Peyer's patch (tissue), 4 donors: Measurements from ENCODE around the gene MAP3K13. TPM values are rescaled to one million over a fixed set of nuclear protein-coding genes. Genes with fewer than 3 reads are reported as not detected.

Experiments used
- DNase-seq, 3 donors: peaks; one replicate each; pipeline ENCODE4 v3.0.0-alpha.2; 2017 to 2019
- H3K27ac ChIP-seq, 4 donors: fragments of 200-600 bp; sonication (generic); one replicate each; pipeline ENCODE4 v1.5.1; 2016 to 2019
- H3K27me3 ChIP-seq, 2 donors: fragments of 200-600 bp; sonication (generic); one replicate each; pipeline ENCODE4 v1.5.1; 2019
- H3K36me3 ChIP-seq, 3 donors: fragments of 200-600 bp; sonication (generic); one replicate each; pipeline ENCODE4 v1.5.1; 2016 to 2019
- H3K4me1 ChIP-seq, 4 donors: fragments of 200-600 bp; sonication (generic); one replicate each; pipeline ENCODE4 v1.5.1; 2016 to 2019
- H3K4me3 ChIP-seq, 4 donors: fragments of 200-600 bp; sonication (generic); 1 replicate in 3 of 4; 2 replicates in 1 of 4; pipeline ENCODE4 v1.5.1; 2016 to 2019; ENCODE audit warnings: mild to moderate bottlenecking in 1 of 4
- H3K9me3 ChIP-seq, 4 donors: fragments of 200-600 bp; sonication (generic); one replicate each; pipeline ENCODE4 v1.5.1; 2016 to 2019; ENCODE audit warnings: mild to moderate bottlenecking in 1 of 4
- CTCF ChIP-seq, 6 experiments: fragments of 450-650 bp in 4 of 6; fragments of 200-600 bp in 2 of 6; sonication (generic) in 1 of 6; IDR thresholded peaks; one replicate each; pipeline ENCODE4 v1.5.1; 2017 to 2019; ENCODE audit warnings: antibody characterized with exemption in 6 of 6, mild to moderate bottlenecking in 3 of 6, moderate library complexity in 1 of 6
- POLR2A ChIP-seq, 2 donors: fragments of 450-650 bp; IDR thresholded peaks; one replicate each; pipeline ENCODE4 v1.5.1; 2017; ENCODE audit warnings: antibody characterized with exemption in 2 of 2, mild to moderate bottlenecking in 2 of 2, moderate library complexity in 2 of 2
- total RNA-seq, 4 donors: library from RNA; depleted of rRNA; stranded (reverse); fragments of >200 nt; gene quantifications; one replicate each; pipeline ENCODE4 v1.1.0, GENCODE V29; 2016

The MAP3K13 gene
- total RNA-seq, 4 donors from 2014 or later: 40.4 to 60.2 (median 52.1) TPM

- H3K27ac ChIP-seq: peak overlapping the region in 3 of 4 donors; percentile 15 to 89 (median 63)
- TF ChIP-seq CTCF (IDR thresholded peaks at IDR 0.05) (no peak), POLR2A (IDR thresholded peaks at IDR 0.05) (peak in 1 of 2 donors; percentile 50)
- peak in 2 of 3 donors; percentile 64 to 85 for DNase-seq
Observed at GRCh38 chr3:185503521-185503920, 140.6 kb downstream of the MAP3K13 start.

GRCh38 chr3:185504636-185505035, 141.7 kb downstream of the MAP3K13 start:
- H3K27me3 ChIP-seq: no peaks in the 10 kb centered on the region
- DNase-seq: no peak
- no peak overlapping the region for H3K4me3 ChIP-seq
- H3K4me1 ChIP-seq: peaks cover 0 to 7% (median 1%) of the 10 kb centered on the region in 4 donors
- H3K9me3 ChIP-seq: no peaks in the 10 kb centered on the region
- no peak overlapping the region for H3K27ac ChIP-seq
- no peak for TF ChIP-seq POLR2A (IDR thresholded peaks at IDR 0.05)
- no peak for TF ChIP-seq CTCF (IDR thresholded peaks at IDR 0.05)
- H3K36me3 ChIP-seq: no peaks in the 10 kb centered on the region

More at GRCh38 chr3:185503521-185503920, 140.6 kb downstream of the MAP3K13 start:
- Histone ChIP-seq H3K36me3 (no peaks in the 10 kb centered on the region), H3K9me3 (no peaks in the 10 kb centered on the region), H3K4me1 (peaks cover 0 to 7% (median 1%) of the 10 kb centered on the region in 4 donors), H3K4me3 (no peak overlapping the region), H3K27me3 (no peaks in the 10 kb centered on the region)

GRCh38 chr3:185507883-185508282, 144.9 kb downstream of the MAP3K13 start:
- no peaks in the 10 kb centered on the region for H3K9me3 ChIP-seq
- H3K36me3 ChIP-seq: peaks cover 0 to 17% (median 0%) of the 10 kb centered on the region in 3 donors
- H3K4me1 ChIP-seq: peaks cover 0 to 6% (median 1%) of the 10 kb centered on the region in 4 donors
- H3K27me3 ChIP-seq: no peaks in the 10 kb centered on the region
- DNase-seq: no peak
- no peak overlapping the region for H3K4me3 ChIP-seq
- TF ChIP-seq CTCF (IDR thresholded peaks at IDR 0.05): no peak
- TF ChIP-seq POLR2A (IDR thresholded peaks at IDR 0.05): no peak
- H3K27ac ChIP-seq: no peak overlapping the region

GRCh38 chr3:185508335-185508991, 145.5 kb downstream of the MAP3K13 start:
- Histone ChIP-seq H3K9me3 (no peaks in the 10 kb centered on the region), H3K4me1 (peaks cover 0 to 2% (median 0%) of the 10 kb centered on the region in 4 donors), H3K36me3 (peaks cover 0 to 19% (median 0%) of the 10 kb centered on the region in 3 donors), H3K27ac (no peak overlapping the region), H3K27me3 (no peaks in the 10 kb centered on the region), H3K4me3 (no peak overlapping the region)
- no peak for DNase-seq
- no peak for TF ChIP-seq POLR2A (IDR thresholded peaks at IDR 0.05)
- no peak for TF ChIP-seq CTCF (IDR thresholded peaks at IDR 0.05)

- Histone ChIP-seq H3K27me3 (no peaks in the 10 kb centered on the region), H3K4me1 (no peaks in the 10 kb centered on the region), H3K36me3 (peaks cover 0 to 33% (median 0%) of the 10 kb centered on the region in 3 donors), H3K4me3 (no peak overlapping the region), H3K9me3 (no peaks in the 10 kb centered on the region), H3K27ac (no peak overlapping the region)
- TF ChIP-seq CTCF (IDR thresholded peaks at IDR 0.05) (no peak), POLR2A (IDR thresholded peaks at IDR 0.05) (no peak)
- DNase-seq: peak in 1 of 3 donors; percentile 62
Observed at GRCh38 chr3:185511711-185512110, 148.8 kb downstream of the MAP3K13 start.
